GM21825 (cell line): ENCODE data around the gene PDCD4.
A peak's percentile ranks its signal among the peaks of the same experiment; 100 is the strongest.

ENCODE experiments used
- ATAC-seq: cut with Tn5 transposase; IDR thresholded peaks from one replicate; pipeline ENCODE4 v1.9.1; 2021; ENCODE audit warnings: mild to moderate bottlenecking, moderate library complexity; ENCODE audit not compliant: unreplicated experiment

The PDCD4 gene

GRCh38 chr10:110841767-110842267 is 29.9 kb upstream of the PDCD4 start:
- peak; percentile 76 for ATAC-seq

- no peak for ATAC-seq
Measured at GRCh38 chr10:110842326-110842904, 29.3 kb upstream of the PDCD4 start.

- ATAC-seq, result peak; percentile 69
Measured at GRCh38 chr10:110843031-110843430, 28.7 kb upstream of the PDCD4 start.

- no peak for ATAC-seq
Measured at GRCh38 chr10:110843796-110844616, 27.7 kb upstream of the PDCD4 start.

- ATAC-seq, result no peak
Measured at GRCh38 chr10:110844617-110844881, 27.2 kb upstream of the PDCD4 start.

- no peak for ATAC-seq
Measured at GRCh38 chr10:110845192-110845755, 26.5 kb upstream of the PDCD4 start.

- no peak for ATAC-seq
Measured at GRCh38 chr10:110845756-110846620, 25.7 kb upstream of the PDCD4 start.

GRCh38 chr10:110847374-110847773 is 24.4 kb upstream of the PDCD4 start:
- ATAC-seq, result no peak

- no peak for ATAC-seq
Measured at GRCh38 chr10:110848106-110848505, 23.6 kb upstream of the PDCD4 start.

GRCh38 chr10:110850099-110850498 is 21.6 kb upstream of the PDCD4 start:
- ATAC-seq, result no peak

GRCh38 chr10:110851020-110851612 is 20.6 kb upstream of the PDCD4 start:
- ATAC-seq, result no peak

GRCh38 chr10:110852255-110852896 is 19.4 kb upstream of the PDCD4 start:
- no peak for ATAC-seq

- no peak for ATAC-seq
Measured at GRCh38 chr10:110852947-110853346, 18.8 kb upstream of the PDCD4 start.

- no peak for ATAC-seq
Measured at GRCh38 chr10:110853921-110854605, 17.7 kb upstream of the PDCD4 start.

- ATAC-seq, result no peak
Measured at GRCh38 chr10:110857265-110858171, 14.2 kb upstream of the PDCD4 start.

- no peak for ATAC-seq
Measured at GRCh38 chr10:110858297-110858934, 13.3 kb upstream of the PDCD4 start.

GRCh38 chr10:110859206-110859972 is 12.3 kb upstream of the PDCD4 start:
- ATAC-seq, result no peak

- no peak for ATAC-seq
Measured at GRCh38 chr10:110859973-110860376, 11.8 kb upstream of the PDCD4 start.
